GM23338 (cell line): ENCODE data around the gene DCAF6. TPM values are rescaled to one million over a fixed set of nuclear protein-coding genes. Genes with fewer than 3 reads are reported as not detected.
A peak's percentile ranks its signal among the peaks of the same experiment; 100 is the strongest.

Experiments used
- ATAC-seq: fragments of 200-7000 bp; cut with Tn5 transposase; 3 replicates; pipeline ENCODE4 v1.9.1; 2020
- DNase-seq: peaks from one replicate; pipeline ENCODE4 v3.0.0-alpha.2; 2015; ENCODE audit warnings: low spot score
- H2AFZ ChIP-seq: fragments of 200-600 bp; sonication (generic); 2 replicates; pipeline ENCODE4 v1.8.0; 2016; ENCODE audit warnings: antibody characterized with exemption, mild to moderate bottlenecking, moderate library complexity
- H3F3A ChIP-seq: fragments of 200-600 bp; sonication (generic); replicated peaks from 2 replicates; pipeline ENCODE4 v1.8.0; 2017; ENCODE audit warnings: antibody characterized with exemption, mixed run types, low read depth
- H3K27ac ChIP-seq: fragments of 200-600 bp; sonication (generic); 2 replicates; pipeline ENCODE4 v1.6.1; 2016; ENCODE audit warnings: low read depth
- H3K27me3 ChIP-seq: fragments of 200-600 bp; sonication (generic); 2 replicates; pipeline ENCODE4 v1.8.0; 2016; ENCODE audit warnings: mild to moderate bottlenecking, mixed run types, moderate library complexity; ENCODE audit not compliant: insufficient read depth
- H3K36me3 ChIP-seq: fragments of 200-600 bp; sonication (generic); 2 replicates; pipeline ENCODE4 v1.8.0; 2016; ENCODE audit warnings: mild to moderate bottlenecking; ENCODE audit not compliant: insufficient read depth
- H3K4me1 ChIP-seq: fragments of 200-600 bp; sonication (generic); 2 replicates; pipeline ENCODE4 v1.8.0; 2016; ENCODE audit warnings: mild to moderate bottlenecking, moderate library complexity; ENCODE audit not compliant: insufficient read depth
- H3K4me2 ChIP-seq: fragments of 200-600 bp; sonication (generic); 2 replicates; pipeline ENCODE4 v1.7.1; 2017; ENCODE audit warnings: mixed run types
- H3K4me3 ChIP-seq: fragments of 200-600 bp; sonication (generic); 2 replicates; pipeline ENCODE4 v1.6.1; 2016; ENCODE audit warnings: mixed run types
- H3K79me2 ChIP-seq: fragments of 200-600 bp; sonication (generic); replicated peaks from 2 replicates; pipeline ENCODE4 v1.8.0; 2017; ENCODE audit warnings: mild to moderate bottlenecking; ENCODE audit not compliant: insufficient read depth
- H3K9me2 ChIP-seq: fragments of 200-600 bp; sonication (generic); 2 replicates; pipeline ENCODE4 v1.8.0; 2017; ENCODE audit not compliant: insufficient read depth
- H4K20me1 ChIP-seq: fragments of 200-600 bp; sonication (generic); replicated peaks from 2 replicates; pipeline ENCODE4 v1.8.0; 2017; ENCODE audit warnings: mild to moderate bottlenecking; ENCODE audit not compliant: insufficient read depth
- H3K27ac Mint-ChIP-seq: 2 replicates; pipeline ENCODE4 v1.8.0; 2020; ENCODE audit warnings: inconsistent platforms, mild to moderate bottlenecking, moderate library complexity, mixed read lengths
- H3K27me3 Mint-ChIP-seq: 3 replicates; pipeline ENCODE4 v1.8.0; 2022; ENCODE audit warnings: low read depth, mild to moderate bottlenecking, moderate library complexity, mixed read lengths, inconsistent platforms; ENCODE audit not compliant: insufficient read depth, poor library complexity
- H3K36me3 Mint-ChIP-seq: 3 replicates; pipeline ENCODE4 v1.8.0; 2021; ENCODE audit warnings: low read depth, mild to moderate bottlenecking, inconsistent platforms, moderate library complexity, mixed read lengths
- H3K4me1 Mint-ChIP-seq: 3 replicates; pipeline ENCODE4 v1.8.0; 2020; ENCODE audit warnings: mild to moderate bottlenecking, inconsistent platforms, mixed read lengths
- H3K4me3 Mint-ChIP-seq: 3 replicates; pipeline ENCODE4 v1.8.0; 2021; ENCODE audit warnings: moderate library complexity, mild to moderate bottlenecking, inconsistent platforms, mixed read lengths
- H3K9me3 Mint-ChIP-seq: 3 replicates; pipeline ENCODE4 v1.8.0; 2020; ENCODE audit warnings: moderate library complexity, mild to moderate bottlenecking, inconsistent platforms, mixed read lengths
- CREB1 ChIP-seq: fragments of 250-450 bp; sonication (Bioruptor Pico); IDR thresholded peaks from 2 replicates; pipeline ENCODE4 v1.5.0; 2020; ENCODE audit warnings: low read depth, mild to moderate bottlenecking, moderate library complexity
- CTCF ChIP-seq, 2 experiments: fragments of 200-600 bp in 1 of 2; sonication (generic) in 1 of 2; conservative IDR thresholded peaks; 2 replicates each; pipeline versions ENCODE4 v1.5.1 to v1.6.1; 2016 to 2017; ENCODE audit warnings: antibody characterized with exemption in 2 of 2, low read depth in 2 of 2, mild to moderate bottlenecking in 2 of 2, moderate library complexity in 1 of 2
- ETS1 ChIP-seq: IDR thresholded peaks from 2 replicates; pipeline ENCODE4 v1.6.1; 2016; ENCODE audit warnings: antibody characterized with exemption
- EZH2 ChIP-seq: fragments of 200-600 bp; sonication (generic); IDR thresholded peaks from one replicate; pipeline ENCODE4 v1.8.0; 2017; ENCODE audit warnings: antibody characterized with exemption, mild to moderate bottlenecking, low read depth; ENCODE audit not compliant: unreplicated experiment
- EZH2phosphoT487 ChIP-seq: fragments of 200-600 bp; sonication (generic); IDR thresholded peaks from one replicate; pipeline ENCODE4 v1.8.1; 2018; ENCODE audit warnings: antibody characterized with exemption; ENCODE audit not compliant: unreplicated experiment
- JUNB ChIP-seq: IDR thresholded peaks from one replicate; pipeline ENCODE4 v1.6.1; 2016; ENCODE audit warnings: antibody characterized with exemption; ENCODE audit not compliant: unreplicated experiment
- NANOG ChIP-seq: IDR thresholded peaks from 2 replicates; pipeline ENCODE4 v1.6.1; 2016; ENCODE audit warnings: antibody characterized with exemption, borderline replicate concordance
- POLR2AphosphoS5 ChIP-seq: IDR thresholded peaks from 2 replicates; pipeline ENCODE4 v1.6.1; 2016; ENCODE audit warnings: antibody characterized with exemption, low read depth
- STAT1 ChIP-seq: IDR thresholded peaks from one replicate; pipeline ENCODE4 v1.6.1; 2016; ENCODE audit warnings: antibody characterized with exemption; ENCODE audit not compliant: unreplicated experiment
- ZNF114 ChIP-seq: fragments of 250-450 bp; sonication (Bioruptor Pico); IDR thresholded peaks from 2 replicates; pipeline ENCODE4 v1.5.0; 2020; ENCODE audit warnings: mild to moderate bottlenecking, moderate library complexity
- ZNF331 ChIP-seq: fragments of 250-450 bp; sonication (Bioruptor Pico); IDR thresholded peaks from 2 replicates; pipeline ENCODE4 v1.5.0; 2020; ENCODE audit warnings: low read depth, mild to moderate bottlenecking, moderate library complexity
- polyA plus RNA-seq: library from polyadenylated mRNA; unstranded; fragments of >200 nt; fragmentation: Nextera tagmentation; extraction: Ambion mirVana; gene quantifications from 2 replicates; pipeline ENCODE4 v1.2.1, GENCODE V29; 2016
- total RNA-seq: library from RNA; depleted of rRNA; stranded (reverse); fragments of >200 nt; shearing (Covaris generic); gene quantifications from 2 replicates; pipeline ENCODE4 v1.2.3, GENCODE V29; 2014
- TF ChIP-seq, protein P1 (sequence below): IDR thresholded peaks from one replicate; pipeline ENCODE4 v1.6.1; 2018; ENCODE audit warnings: antibody characterized with exemption; ENCODE audit not compliant: unreplicated experiment
- TF ChIP-seq, protein P2 (sequence below): fragments of 250-450 bp; sonication (Bioruptor Pico); IDR thresholded peaks from 2 replicates; pipeline ENCODE4 v1.5.0; 2020; ENCODE audit warnings: mild to moderate bottlenecking, moderate library complexity

The DCAF6 gene
- total and polyA plus RNA-seq, 2 experiments from 2014 or later: 18.6 to 27.3 TPM

DNA sequence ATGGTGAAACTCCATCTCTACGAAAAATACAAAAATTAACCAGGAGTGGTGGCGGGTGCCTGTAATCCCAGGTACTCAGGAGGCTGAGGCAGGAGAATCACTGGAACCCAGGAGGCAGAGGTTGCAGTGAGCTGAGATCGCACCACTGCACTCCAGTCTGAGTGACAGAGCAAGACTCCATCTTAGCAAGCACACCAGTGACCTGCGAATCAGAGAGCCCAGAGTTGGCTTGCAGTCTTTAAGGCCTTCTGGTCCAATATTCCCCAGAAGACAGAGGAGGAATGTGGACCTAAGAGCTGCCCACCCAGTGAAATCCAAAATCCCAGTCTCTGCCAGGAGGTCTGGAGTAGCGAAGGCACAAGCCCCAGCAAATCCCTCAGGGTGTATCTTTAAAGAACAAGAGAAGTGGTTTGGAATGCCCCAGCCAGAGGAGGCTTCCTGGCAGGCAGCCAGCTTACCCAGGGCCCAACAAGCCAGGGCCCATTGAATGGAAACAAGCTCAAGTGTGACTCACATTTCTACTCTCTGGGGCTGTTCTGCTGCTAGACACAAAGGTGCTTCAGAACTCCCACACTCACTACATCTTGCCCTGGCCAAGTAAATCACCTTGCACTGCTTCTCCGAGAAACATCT lies 176.3 kb downstream of the DCAF6 start:
- no peak overlapping the region for H3K4me3 ChIP-seq
- no peaks in the 10 kb centered on the region for H3K79me2 ChIP-seq
- H3K27me3 ChIP-seq: no peaks in the 10 kb centered on the region
- Mint-ChIP-seq H3K27me3 (peaks cover 8% of the 10 kb centered on the region), H3K9me3 (no peaks in the 10 kb centered on the region; the same call in 2 of the 3 replicates), H3K4me1 (peaks cover 15% of the 10 kb centered on the region), H3K4me3 (no peak overlapping the region), H3K36me3 (peaks cover 4% of the 10 kb centered on the region; the same call in 2 of the 3 replicates), H3K27ac (no peak overlapping the region)
- 0 out of 2 replicates have a peak, but pooled peaks cover 3% of the 10 kb centered on the region for H3K4me1 ChIP-seq
- H2AFZ ChIP-seq: no peak overlapping the region
- H3K9me2 ChIP-seq: no peaks in the 10 kb centered on the region
- no peaks in the 10 kb centered on the region for H3F3A ChIP-seq
- no peak overlapping the region for H3K4me2 ChIP-seq
- TF ChIP-seq POLR2AphosphoS5 (no peak), NANOG (no peak), ZNF331 (CRISPR knock-in tag) (no peak), EZH2phosphoT487 (no peak), JUNB (no peak), ZNF114 (CRISPR knock-in tag) (no peak), EZH2 (no peak), CREB1 (CRISPR knock-in tag) (no peak), STAT1 (no peak), ETS1 (no peak), CTCF (conservative IDR thresholded peaks at IDR 0.05; ENCODE audit: low read depth in 2 of 2) (no peak)
- TF ChIP-seq, protein P1, sequence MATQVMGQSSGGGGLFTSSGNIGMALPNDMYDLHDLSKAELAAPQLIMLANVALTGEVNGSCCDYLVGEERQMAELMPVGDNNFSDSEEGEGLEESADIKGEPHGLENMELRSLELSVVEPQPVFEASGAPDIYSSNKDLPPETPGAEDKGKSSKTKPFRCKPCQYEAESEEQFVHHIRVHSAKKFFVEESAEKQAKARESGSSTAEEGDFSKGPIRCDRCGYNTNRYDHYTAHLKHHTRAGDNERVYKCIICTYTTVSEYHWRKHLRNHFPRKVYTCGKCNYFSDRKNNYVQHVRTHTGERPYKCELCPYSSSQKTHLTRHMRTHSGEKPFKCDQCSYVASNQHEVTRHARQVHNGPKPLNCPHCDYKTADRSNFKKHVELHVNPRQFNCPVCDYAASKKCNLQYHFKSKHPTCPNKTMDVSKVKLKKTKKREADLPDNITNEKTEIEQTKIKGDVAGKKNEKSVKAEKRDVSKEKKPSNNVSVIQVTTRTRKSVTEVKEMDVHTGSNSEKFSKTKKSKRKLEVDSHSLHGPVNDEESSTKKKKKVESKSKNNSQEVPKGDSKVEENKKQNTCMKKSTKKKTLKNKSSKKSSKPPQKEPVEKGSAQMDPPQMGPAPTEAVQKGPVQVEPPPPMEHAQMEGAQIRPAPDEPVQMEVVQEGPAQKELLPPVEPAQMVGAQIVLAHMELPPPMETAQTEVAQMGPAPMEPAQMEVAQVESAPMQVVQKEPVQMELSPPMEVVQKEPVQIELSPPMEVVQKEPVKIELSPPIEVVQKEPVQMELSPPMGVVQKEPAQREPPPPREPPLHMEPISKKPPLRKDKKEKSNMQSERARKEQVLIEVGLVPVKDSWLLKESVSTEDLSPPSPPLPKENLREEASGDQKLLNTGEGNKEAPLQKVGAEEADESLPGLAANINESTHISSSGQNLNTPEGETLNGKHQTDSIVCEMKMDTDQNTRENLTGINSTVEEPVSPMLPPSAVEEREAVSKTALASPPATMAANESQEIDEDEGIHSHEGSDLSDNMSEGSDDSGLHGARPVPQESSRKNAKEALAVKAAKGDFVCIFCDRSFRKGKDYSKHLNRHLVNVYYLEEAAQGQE: no peak
- TF ChIP-seq, protein P2, sequence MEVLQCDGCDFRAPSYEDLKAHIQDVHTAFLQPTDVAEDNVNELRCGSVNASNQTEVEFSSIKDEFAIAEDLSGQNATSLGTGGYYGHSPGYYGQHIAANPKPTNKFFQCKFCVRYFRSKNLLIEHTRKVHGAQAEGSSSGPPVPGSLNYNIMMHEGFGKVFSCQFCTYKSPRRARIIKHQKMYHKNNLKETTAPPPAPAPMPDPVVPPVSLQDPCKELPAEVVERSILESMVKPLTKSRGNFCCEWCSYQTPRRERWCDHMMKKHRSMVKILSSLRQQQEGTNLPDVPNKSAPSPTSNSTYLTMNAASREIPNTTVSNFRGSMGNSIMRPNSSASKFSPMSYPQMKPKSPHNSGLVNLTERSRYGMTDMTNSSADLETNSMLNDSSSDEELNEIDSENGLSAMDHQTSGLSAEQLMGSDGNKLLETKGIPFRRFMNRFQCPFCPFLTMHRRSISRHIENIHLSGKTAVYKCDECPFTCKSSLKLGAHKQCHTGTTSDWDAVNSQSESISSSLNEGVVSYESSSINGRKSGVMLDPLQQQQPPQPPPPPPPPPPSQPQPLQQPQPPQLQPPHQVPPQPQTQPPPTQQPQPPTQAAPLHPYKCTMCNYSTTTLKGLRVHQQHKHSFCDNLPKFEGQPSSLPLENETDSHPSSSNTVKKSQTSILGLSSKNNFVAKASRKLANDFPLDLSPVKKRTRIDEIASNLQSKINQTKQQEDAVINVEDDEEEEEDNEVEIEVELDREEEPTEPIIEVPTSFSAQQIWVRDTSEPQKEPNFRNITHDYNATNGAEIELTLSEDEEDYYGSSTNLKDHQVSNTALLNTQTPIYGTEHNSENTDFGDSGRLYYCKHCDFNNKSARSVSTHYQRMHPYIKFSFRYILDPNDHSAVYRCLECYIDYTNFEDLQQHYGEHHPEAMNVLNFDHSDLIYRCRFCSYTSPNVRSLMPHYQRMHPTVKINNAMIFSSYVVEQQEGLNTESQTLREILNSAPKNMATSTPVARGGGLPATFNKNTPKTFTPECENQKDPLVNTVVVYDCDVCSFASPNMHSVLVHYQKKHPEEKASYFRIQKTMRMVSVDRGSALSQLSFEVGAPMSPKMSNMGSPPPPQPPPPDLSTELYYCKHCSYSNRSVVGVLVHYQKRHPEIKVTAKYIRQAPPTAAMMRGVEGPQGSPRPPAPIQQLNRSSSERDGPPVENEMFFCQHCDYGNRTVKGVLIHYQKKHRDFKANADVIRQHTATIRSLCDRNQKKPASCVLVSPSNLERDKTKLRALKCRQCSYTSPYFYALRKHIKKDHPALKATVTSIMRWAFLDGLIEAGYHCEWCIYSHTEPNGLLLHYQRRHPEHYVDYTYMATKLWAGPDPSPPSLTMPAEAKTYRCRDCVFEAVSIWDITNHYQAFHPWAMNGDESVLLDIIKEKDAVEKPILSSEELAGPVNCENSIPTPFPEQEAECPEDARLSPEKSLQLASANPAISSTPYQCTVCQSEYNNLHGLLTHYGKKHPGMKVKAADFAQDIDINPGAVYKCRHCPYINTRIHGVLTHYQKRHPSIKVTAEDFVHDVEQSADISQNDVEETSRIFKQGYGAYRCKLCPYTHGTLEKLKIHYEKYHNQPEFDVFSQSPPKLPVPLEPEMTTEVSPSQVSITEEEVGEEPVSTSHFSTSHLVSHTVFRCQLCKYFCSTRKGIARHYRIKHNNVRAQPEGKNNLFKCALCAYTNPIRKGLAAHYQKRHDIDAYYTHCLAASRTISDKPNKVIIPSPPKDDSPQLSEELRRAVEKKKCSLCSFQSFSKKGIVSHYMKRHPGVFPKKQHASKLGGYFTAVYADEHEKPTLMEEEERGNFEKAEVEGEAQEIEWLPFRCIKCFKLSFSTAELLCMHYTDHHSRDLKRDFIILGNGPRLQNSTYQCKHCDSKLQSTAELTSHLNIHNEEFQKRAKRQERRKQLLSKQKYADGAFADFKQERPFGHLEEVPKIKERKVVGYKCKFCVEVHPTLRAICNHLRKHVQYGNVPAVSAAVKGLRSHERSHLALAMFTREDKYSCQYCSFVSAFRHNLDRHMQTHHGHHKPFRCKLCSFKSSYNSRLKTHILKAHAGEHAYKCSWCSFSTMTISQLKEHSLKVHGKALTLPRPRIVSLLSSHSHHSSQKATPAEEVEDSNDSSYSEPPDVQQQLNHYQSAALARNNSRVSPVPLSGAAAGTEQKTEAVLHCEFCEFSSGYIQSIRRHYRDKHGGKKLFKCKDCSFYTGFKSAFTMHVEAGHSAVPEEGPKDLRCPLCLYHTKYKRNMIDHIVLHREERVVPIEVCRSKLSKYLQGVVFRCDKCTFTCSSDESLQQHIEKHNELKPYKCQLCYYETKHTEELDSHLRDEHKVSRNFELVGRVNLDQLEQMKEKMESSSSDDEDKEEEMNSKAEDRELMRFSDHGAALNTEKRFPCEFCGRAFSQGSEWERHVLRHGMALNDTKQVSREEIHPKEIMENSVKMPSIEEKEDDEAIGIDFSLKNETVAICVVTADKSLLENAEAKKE (CRISPR knock-in tag): no peak
- ATAC-seq: peak; percentile 38; the same call in 2 of the 3 replicates
- no peaks in the 10 kb centered on the region; the same call in 1 of the 2 replicates for H4K20me1 ChIP-seq
- no peaks in the 10 kb centered on the region for H3K36me3 ChIP-seq
- no peak for DNase-seq
- no peak overlapping the region for H3K27ac ChIP-seq
